Neuronal stem cell (in vitro differentiated cells): Measurements from ENCODE around the gene ACAA2.

ENCODE experiments used
- DNase-seq: peaks from one replicate; pipeline ENCODE4 v3.0.0-alpha.2; 2013; ENCODE audit warnings: low spot score
- H2AFZ ChIP-seq: one replicate; pipeline ENCODE4 v1.6.1; 2013; ENCODE audit warnings: mild to moderate bottlenecking, low read length, inconsistent platforms
- H2AK5ac ChIP-seq: 2 replicates; pipeline ENCODE4 v1.6.1; 2013; ENCODE audit warnings: low read depth, mild to moderate bottlenecking, inconsistent platforms, low read length, moderate library complexity, mixed read lengths
- H2BK120ac ChIP-seq: 2 replicates; pipeline ENCODE4 v1.6.1; 2013; ENCODE audit warnings: low read depth, mild to moderate bottlenecking, inconsistent platforms, low read length, moderate library complexity, mixed read lengths
- H2BK12ac ChIP-seq: one replicate; pipeline ENCODE4 v1.6.1; 2013; ENCODE audit warnings: low read length, inconsistent platforms
- H2BK15ac ChIP-seq: 2 replicates; pipeline ENCODE4 v1.6.1; 2013; ENCODE audit warnings: mild to moderate bottlenecking, low read length, inconsistent platforms, mixed read lengths
- H2BK5ac ChIP-seq: one replicate; pipeline ENCODE4 v1.6.1; 2013; ENCODE audit warnings: inconsistent platforms, mild to moderate bottlenecking, low read length, moderate library complexity
- H3K14ac ChIP-seq: one replicate; pipeline ENCODE4 v1.6.1; 2013; ENCODE audit warnings: low read length, inconsistent platforms
- H3K18ac ChIP-seq: 2 replicates; pipeline ENCODE4 v1.6.1; 2013; ENCODE audit warnings: low read length, inconsistent platforms
- H3K23ac ChIP-seq: 2 replicates; pipeline ENCODE4 v1.6.1; 2013; ENCODE audit warnings: low read depth, mild to moderate bottlenecking, mixed read lengths, low read length, inconsistent platforms; ENCODE audit not compliant: poor library complexity
- H3K27ac ChIP-seq: replicated peaks from 3 replicates; pipeline ENCODE4 v1.5.1; 2013; ENCODE audit warnings: low read length, inconsistent platforms
- H3K27me3 ChIP-seq, 3 experiments: 2 replicates each; pipeline ENCODE4 v1.6.1; 2013; ENCODE audit warnings: low read length in 3 of 3, mild to moderate bottlenecking in 2 of 3, inconsistent platforms in 1 of 3, low read depth in 1 of 3, mixed read lengths in 1 of 3, moderate library complexity in 1 of 3; ENCODE audit not compliant: control insufficient read depth in 3 of 3, insufficient read depth in 3 of 3
- H3K36me3 ChIP-seq, 2 donors: replicated peaks in 1 of 2; 2 replicates each; pipeline ENCODE4 v1.6.1; 2013; ENCODE audit warnings: low read length in 2 of 2; ENCODE audit not compliant: control insufficient read depth in 2 of 2, insufficient read depth in 2 of 2
- H3K4ac ChIP-seq: 2 replicates; pipeline ENCODE4 v1.6.1; 2013; ENCODE audit warnings: inconsistent platforms, mild to moderate bottlenecking, low read length, moderate library complexity
- H3K4me1 ChIP-seq, 2 donors: 1 replicate in 1 of 2; 2 replicates in 1 of 2; pipeline ENCODE4 v1.6.1; 2013; ENCODE audit warnings: low read length in 2 of 2, low read depth in 1 of 2; ENCODE audit not compliant: control insufficient read depth in 2 of 2, insufficient read depth in 1 of 2
- H3K4me2 ChIP-seq: one replicate; pipeline ENCODE4 v1.6.1; 2013; ENCODE audit warnings: mild to moderate bottlenecking, low read length, inconsistent platforms; ENCODE audit not compliant: insufficient read depth, poor library complexity, severe bottlenecking
- H3K4me3 ChIP-seq, 2 donors: 2 replicates each; pipeline ENCODE4 v1.5.1; 2013; ENCODE audit warnings: low read length in 2 of 2, mild to moderate bottlenecking in 2 of 2, inconsistent platforms in 1 of 2, moderate library complexity in 1 of 2
- H3K79me1 ChIP-seq: one replicate; pipeline ENCODE4 v1.6.1; 2013; ENCODE audit warnings: low read depth, mild to moderate bottlenecking, inconsistent platforms, low read length, moderate library complexity
- H3K9ac ChIP-seq: one replicate; pipeline ENCODE4 v1.6.1; 2013; ENCODE audit warnings: mild to moderate bottlenecking, low read depth, low read length, inconsistent platforms; ENCODE audit not compliant: poor library complexity
- H3K9me3 ChIP-seq, 2 donors: replicated peaks in 1 of 2; 2 replicates each; pipeline versions ENCODE3 to v1.6.1; 2013; ENCODE audit warnings: low read length in 2 of 2, mild to moderate bottlenecking in 2 of 2, inconsistent platforms in 1 of 2, low read depth in 1 of 2, mixed read lengths in 1 of 2, moderate library complexity in 1 of 2; ENCODE audit not compliant: control insufficient read depth in 2 of 2, insufficient read depth in 1 of 2
- H4K8ac ChIP-seq: one replicate; pipeline ENCODE4 v1.6.1; 2013; ENCODE audit warnings: low read depth, mild to moderate bottlenecking, inconsistent platforms, low read length, moderate library complexity
- H4K91ac ChIP-seq: one replicate; pipeline ENCODE4 v1.6.1; 2013; ENCODE audit warnings: low read length, low read depth, mild to moderate bottlenecking, inconsistent platforms; ENCODE audit not compliant: poor library complexity
- WGBS, 2 donors: extraction: QIAGEN DNeasy Blood & Tissue Kit; methylation state at CpG; one replicate each; pipeline ENCODE4 v1.1.7; 2013; ENCODE audit warnings: missing lambda C conversion rate in 2 of 2, mixed read lengths in 1 of 2; ENCODE audit not compliant: insufficient read length in 2 of 2, insufficient replicate concordance in 1 of 2; ENCODE audit errors: extremely low coverage in 2 of 2; 5-methylcytosine and 5-hydroxymethylcytosine counted together

ACAA2 gene

DNA sequence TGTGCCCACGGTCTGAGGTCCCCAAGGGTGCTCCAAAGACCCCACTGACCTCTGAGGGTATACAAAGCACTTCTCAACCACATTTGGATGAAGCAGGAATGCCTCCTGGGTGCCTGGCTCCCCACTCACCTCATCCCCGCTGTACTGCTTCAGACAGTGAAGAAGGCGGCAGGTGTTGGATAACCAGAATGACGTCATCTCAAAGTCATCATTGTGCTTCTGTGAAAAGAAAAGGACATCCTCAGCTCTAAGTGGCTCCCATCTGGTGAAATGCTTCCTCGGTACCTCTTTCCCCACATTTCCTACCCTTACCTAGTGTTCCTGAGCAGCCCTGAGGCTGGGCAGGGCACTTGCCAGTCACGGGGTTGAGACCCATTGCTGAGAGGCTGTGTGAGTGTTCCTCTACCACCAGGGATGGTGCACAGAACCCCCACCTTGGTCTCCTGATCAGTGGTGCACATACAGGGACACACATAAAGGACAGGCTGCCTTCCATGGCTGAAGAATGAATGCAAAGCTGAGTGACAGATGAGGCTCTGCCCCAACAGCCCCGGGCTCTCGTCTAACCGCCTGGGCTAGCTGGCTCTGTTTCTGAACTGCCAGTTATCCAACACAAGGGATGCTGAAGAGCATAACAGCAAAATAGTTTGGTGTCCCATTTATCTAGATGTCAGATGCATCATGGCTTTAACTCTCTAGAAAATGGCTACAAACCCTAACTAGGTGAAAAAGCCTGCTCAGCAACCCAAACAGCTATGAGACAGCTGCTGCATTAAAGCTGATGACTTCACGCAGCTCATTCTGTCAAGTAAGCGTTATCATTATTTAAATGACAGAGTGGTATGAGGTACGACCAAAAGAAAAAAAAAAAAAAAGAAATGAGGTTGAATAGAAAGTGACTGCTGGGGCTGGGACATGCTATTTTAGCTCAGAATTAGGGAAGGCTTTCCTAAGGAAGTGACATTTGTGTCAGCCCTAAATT, 28.2 kb upstream of the ACAA2 start:
- DNase-seq = no peak
- Histone ChIP-seq H2BK5ac (no peak overlapping the region), H3K9ac (no peak overlapping the region), H3K4ac (no peak overlapping the region), H3K36me3 (no peaks in the 10 kb centered on the region), H4K8ac (no peak overlapping the region), H2AK5ac (no peak overlapping the region), H2AFZ (no peak overlapping the region), H4K91ac (no peak overlapping the region), H3K9me3 (no peaks in the 10 kb centered on the region), H3K18ac (peak overlapping the region; percentile 41), H2BK15ac (no peak overlapping the region), H3K4me3 (no peak overlapping the region), H3K27ac (no peak overlapping the region), H2BK120ac (no peak overlapping the region), H3K27me3 (peaks cover 0 to 11% (median 0%) of the 10 kb centered on the region in 3 experiments), H3K23ac (no peak overlapping the region), H3K4me2 (no peak overlapping the region), H3K4me1 (peaks cover 0 to 15% of the 10 kb centered on the region in 2 donors), H3K79me1 (no peaks in the 10 kb centered on the region), H3K14ac (no peak overlapping the region), H2BK12ac (no peak overlapping the region)
- no CpG with 5 or more reads among the region's 12 CpGs for WGBS, 2 donors

- WGBS, 2 donors = no CpG with 5 or more reads among the region's 8 CpGs
Observed at GRCh38 chr18:49839012-49839411, 25.7 kb upstream of the ACAA2 start.

DNA sequence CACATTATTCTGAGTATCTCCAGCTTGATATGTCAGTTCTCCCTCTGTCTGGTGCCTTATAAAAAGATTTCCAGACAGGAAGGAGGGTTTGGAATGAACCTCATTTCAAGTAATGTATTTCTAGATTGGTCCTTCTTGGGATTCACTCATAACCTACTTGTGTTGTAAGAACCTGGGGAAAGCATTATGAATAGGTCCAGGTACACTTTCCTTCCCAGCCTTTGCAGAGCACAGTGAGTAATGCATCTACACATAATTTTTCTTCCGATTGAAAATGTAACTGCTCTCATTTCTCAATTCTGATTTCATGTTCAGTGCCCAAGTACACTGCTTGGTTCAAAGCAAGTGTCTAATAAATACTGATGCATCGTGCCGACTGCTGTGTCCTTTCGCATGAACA, 25.0 kb upstream of the ACAA2 start:
- no peak overlapping the region for H2BK5ac ChIP-seq
- H4K91ac ChIP-seq = no peak overlapping the region
- H2BK12ac ChIP-seq = no peak overlapping the region
- H2BK120ac ChIP-seq = no peak overlapping the region
- no peak overlapping the region for H2AFZ ChIP-seq
- H3K14ac ChIP-seq = no peak overlapping the region
- no peaks in the 10 kb centered on the region for H3K9me3 ChIP-seq
- WGBS, 2 donors = no CpG with 5 or more reads among the region's 4 CpGs
- no peak for DNase-seq
- H2AK5ac ChIP-seq = no peak overlapping the region
- peaks cover 0 to 1% of the 10 kb centered on the region in 2 donors for H3K4me1 ChIP-seq
- no peaks in the 10 kb centered on the region for H3K79me1 ChIP-seq
- no peak overlapping the region for H3K4me3 ChIP-seq
- H3K27ac ChIP-seq = no peak overlapping the region
- H3K23ac ChIP-seq = no peak overlapping the region
- no peaks in the 10 kb centered on the region for H3K36me3 ChIP-seq
- no peaks in the 10 kb centered on the region for H3K27me3 ChIP-seq
- H3K4me2 ChIP-seq = no peak overlapping the region
- H4K8ac ChIP-seq = no peak overlapping the region
- no peak overlapping the region for H3K9ac ChIP-seq
- no peak overlapping the region for H3K4ac ChIP-seq
- no peak overlapping the region for H3K18ac ChIP-seq
- no peak overlapping the region for H2BK15ac ChIP-seq

More at GRCh38 chr18:49839012-49839411, 25.7 kb upstream of the ACAA2 start:
- H3K36me3 ChIP-seq = no peaks in the 10 kb centered on the region
- no peak overlapping the region for H3K14ac ChIP-seq
- H3K9ac ChIP-seq = no peak overlapping the region
- no peak for DNase-seq
- H2AK5ac ChIP-seq = no peak overlapping the region
- no peak overlapping the region for H3K23ac ChIP-seq
- no peak overlapping the region for H3K4me2 ChIP-seq
- no peak overlapping the region for H4K91ac ChIP-seq
- no peak overlapping the region for H2BK15ac ChIP-seq
- no peak overlapping the region for H2BK12ac ChIP-seq
- H3K4ac ChIP-seq = no peak overlapping the region
- no peak overlapping the region for H3K18ac ChIP-seq
- H2BK120ac ChIP-seq = no peak overlapping the region
- H2BK5ac ChIP-seq = no peak overlapping the region
- no peak overlapping the region for H3K4me3 ChIP-seq
- H3K27me3 ChIP-seq = no peaks in the 10 kb centered on the region
- no peaks in the 10 kb centered on the region for H3K9me3 ChIP-seq
- H2AFZ ChIP-seq = no peak overlapping the region
- no peak overlapping the region for H3K27ac ChIP-seq
- H3K4me1 ChIP-seq = peaks cover 0 to 1% of the 10 kb centered on the region in 2 donors
- no peaks in the 10 kb centered on the region for H3K79me1 ChIP-seq
- no peak overlapping the region for H4K8ac ChIP-seq

GRCh38 chr18:49837889-49838288, 24.6 kb upstream of the ACAA2 start:
- no peak for DNase-seq
- Histone ChIP-seq H3K9ac (no peak overlapping the region), H2BK120ac (no peak overlapping the region), H4K91ac (no peak overlapping the region), H2BK12ac (no peak overlapping the region), H3K4ac (no peak overlapping the region), H3K4me1 (peaks cover 0 to 1% of the 10 kb centered on the region in 2 donors), H2BK15ac (no peak overlapping the region), H3K9me3 (no peaks in the 10 kb centered on the region), H3K27ac (no peak overlapping the region), H2AFZ (no peak overlapping the region), H4K8ac (no peak overlapping the region), H2BK5ac (no peak overlapping the region), H2AK5ac (no peak overlapping the region), H3K79me1 (no peaks in the 10 kb centered on the region), H3K4me3 (no peak overlapping the region), H3K14ac (no peak overlapping the region), H3K27me3 (no peaks in the 10 kb centered on the region), H3K18ac (no peak overlapping the region), H3K4me2 (no peak overlapping the region), H3K36me3 (no peaks in the 10 kb centered on the region), H3K23ac (no peak overlapping the region)
- WGBS, 2 donors = no CpG with 5 or more reads among the region's 5 CpGs
